Astrocyte (in vitro differentiated cells and primary cell): ENCODE data around the gene GALK1. TPM values are rescaled to one million over a fixed set of nuclear protein-coding genes. Genes with fewer than 3 reads are reported as not detected.

Experiments
- DNase-seq: peaks from one replicate; pipeline ENCODE4 v3.0.0-alpha.2; 2010; ENCODE audit warnings: low read depth
- FAIRE-seq: peaks from 2 replicates; lab custom pipeline; 2011; peaks lifted over from hg19 to GRCh38; lab: Jason Lieb, UNC
- H2AFZ ChIP-seq: 2 replicates; pipeline ENCODE4 v1.6.0; 2012; ENCODE audit warnings: low read depth, low read length, inconsistent platforms
- H3K27ac ChIP-seq: 2 replicates; pipeline ENCODE4 v1.5.1; 2011; ENCODE audit warnings: low read depth, low read length, inconsistent platforms
- H3K27me3 ChIP-seq: 2 replicates; pipeline ENCODE4 v1.6.0; 2011; ENCODE audit warnings: low read length, inconsistent platforms; ENCODE audit not compliant: insufficient read depth
- H3K36me3 ChIP-seq: 2 replicates; pipeline ENCODE4 v1.5.1; 2011; ENCODE audit warnings: low read length, inconsistent platforms; ENCODE audit not compliant: insufficient read depth
- H3K4me1 ChIP-seq: 2 replicates; pipeline ENCODE4 v1.5.1; 2011; ENCODE audit warnings: low read length, inconsistent platforms; ENCODE audit not compliant: insufficient read depth
- H3K4me2 ChIP-seq: 2 replicates; pipeline ENCODE4 v1.6.0; 2012; ENCODE audit warnings: low read length, inconsistent platforms
- H3K4me3 ChIP-seq: 2 replicates; pipeline ENCODE4 v1.5.1; 2011; ENCODE audit warnings: low read depth, mild to moderate bottlenecking, low read length, inconsistent platforms; ENCODE audit not compliant: insufficient read depth
- H3K79me2 ChIP-seq: 2 replicates; pipeline ENCODE4 v1.6.0; 2012; ENCODE audit warnings: mild to moderate bottlenecking, low read length, inconsistent platforms; ENCODE audit not compliant: insufficient read depth
- H3K9ac ChIP-seq: 2 replicates; pipeline ENCODE4 v1.6.0; 2012; ENCODE audit warnings: mild to moderate bottlenecking, low read length, inconsistent platforms
- H3K9me3 ChIP-seq: 2 replicates; pipeline ENCODE4 v1.5.1; 2012; ENCODE audit warnings: low read depth, mild to moderate bottlenecking, low read length, inconsistent platforms; ENCODE audit not compliant: insufficient read depth
- H4K20me1 ChIP-seq: 2 replicates; pipeline ENCODE4 v1.6.0; 2012; ENCODE audit warnings: low read length, inconsistent platforms; ENCODE audit not compliant: insufficient read depth
- H3K27ac Mint-ChIP-seq: one replicate; pipeline ENCODE4 v1.8.0; 2021; ENCODE audit warnings: mild to moderate bottlenecking, mixed read lengths; ENCODE audit not compliant: unreplicated experiment
- H3K27me3 Mint-ChIP-seq: one replicate; pipeline ENCODE4 v1.8.0; 2021; ENCODE audit warnings: low read depth, mixed read lengths; ENCODE audit not compliant: unreplicated experiment
- H3K36me3 Mint-ChIP-seq: one replicate; pipeline ENCODE4 v1.8.0; 2021; ENCODE audit warnings: low read depth, mixed read lengths; ENCODE audit not compliant: unreplicated experiment
- H3K4me1 Mint-ChIP-seq: one replicate; pipeline ENCODE4 v1.8.0; 2021; ENCODE audit warnings: low read depth, mixed read lengths; ENCODE audit not compliant: unreplicated experiment
- H3K4me3 Mint-ChIP-seq: one replicate; pipeline ENCODE4 v1.8.0; 2021; ENCODE audit warnings: mild to moderate bottlenecking, moderate library complexity, mixed read lengths; ENCODE audit not compliant: unreplicated experiment
- H3K9me3 Mint-ChIP-seq: one replicate; pipeline ENCODE4 v1.8.0; 2021; ENCODE audit warnings: mild to moderate bottlenecking, mixed read lengths; ENCODE audit not compliant: unreplicated experiment
- CTCF ChIP-seq: IDR thresholded peaks from 2 replicates; pipeline ENCODE4 v1.5.1; 2011; ENCODE audit warnings: low read depth, mild to moderate bottlenecking, inconsistent platforms, low read length, moderate library complexity; ENCODE audit not compliant: insufficient read depth
- EZH2 ChIP-seq: IDR thresholded peaks from 2 replicates; pipeline ENCODE4 v1.6.1; 2012; ENCODE audit warnings: mild to moderate bottlenecking, low read length, inconsistent platforms; ENCODE audit not compliant: insufficient read depth
- total RNA-seq: library from RNA; stranded (reverse); gene quantifications from 2 replicates; pipeline ENCODE4 v1.2.1, GENCODE V29; 2021

Gene GALK1
- total RNA-seq, 1 donor from 2014 or later = 22.6 TPM

- peaks cover 7% of the 10 kb centered on the region for H3K4me1 ChIP-seq
- no peak for TF ChIP-seq EZH2
- TF ChIP-seq CTCF = no peak
- H3K27ac ChIP-seq = no peak overlapping the region
- no peaks in the 10 kb centered on the region for H3K36me3 ChIP-seq
- H3K79me2 ChIP-seq = no peaks in the 10 kb centered on the region
- Mint-ChIP-seq H3K27me3 (peaks cover 25% of the 10 kb centered on the region), H3K9me3 (no peaks in the 10 kb centered on the region), H3K4me3 (no peak overlapping the region), H3K36me3 (peaks cover 2% of the 10 kb centered on the region), H3K27ac (peak overlapping the region; percentile 18), H3K4me1 (no peaks in the 10 kb centered on the region)
- no peak overlapping the region for H3K9ac ChIP-seq
- H3K27me3 ChIP-seq = peaks cover 19% of the 10 kb centered on the region
- no peaks in the 10 kb centered on the region for H3K9me3 ChIP-seq
- H4K20me1 ChIP-seq = no peaks in the 10 kb centered on the region
- no peak overlapping the region for H2AFZ ChIP-seq
- no peak for DNase-seq
- no peak overlapping the region for H3K4me3 ChIP-seq
- no peak for FAIRE-seq
- H3K4me2 ChIP-seq = no peak overlapping the region
Measured at GRCh38 chr17:75722542-75723095, 42.4 kb downstream of the GALK1 start.

GRCh38 chr17:75722076-75722475, 42.9 kb downstream of the GALK1 start:
- Histone ChIP-seq H3K4me1 (peaks cover 7% of the 10 kb centered on the region), H3K36me3 (no peaks in the 10 kb centered on the region), H4K20me1 (no peaks in the 10 kb centered on the region), H3K27ac (no peak overlapping the region), H3K79me2 (no peaks in the 10 kb centered on the region), H3K4me3 (no peak overlapping the region), H2AFZ (no peak overlapping the region), H3K9ac (no peak overlapping the region), H3K27me3 (peaks cover 19% of the 10 kb centered on the region), H3K9me3 (no peaks in the 10 kb centered on the region), H3K4me2 (peak overlapping the region; percentile 22)
- DNase-seq (no peak), FAIRE-seq (no peak)
- H3K27ac Mint-ChIP-seq = no peak overlapping the region
- no peak for TF ChIP-seq CTCF
- no peaks in the 10 kb centered on the region for H3K4me1 Mint-ChIP-seq
- peak overlapping the region; percentile 27 for H3K4me3 Mint-ChIP-seq
- no peaks in the 10 kb centered on the region for H3K9me3 Mint-ChIP-seq
- H3K27me3 Mint-ChIP-seq = peaks cover 25% of the 10 kb centered on the region
- peaks cover 2% of the 10 kb centered on the region for H3K36me3 Mint-ChIP-seq

- DNase-seq (no peak), FAIRE-seq (no peak)
- H3K27ac Mint-ChIP-seq = no peak overlapping the region
- Histone ChIP-seq H3K27ac (no peak overlapping the region), H3K9me3 (no peaks in the 10 kb centered on the region), H3K4me2 (peak overlapping the region; percentile 22), H3K36me3 (no peaks in the 10 kb centered on the region), H3K9ac (no peak overlapping the region), H3K4me3 (no peak overlapping the region), H2AFZ (no peak overlapping the region), H3K4me1 (peaks cover 7% of the 10 kb centered on the region), H4K20me1 (no peaks in the 10 kb centered on the region), H3K79me2 (no peaks in the 10 kb centered on the region), H3K27me3 (peaks cover 19% of the 10 kb centered on the region)
- no peaks in the 10 kb centered on the region for H3K9me3 Mint-ChIP-seq
- peak; percentile 49 for TF ChIP-seq EZH2
- TF ChIP-seq CTCF = no peak
- peaks cover 2% of the 10 kb centered on the region for H3K36me3 Mint-ChIP-seq
- peaks cover 25% of the 10 kb centered on the region for H3K27me3 Mint-ChIP-seq
- H3K4me3 Mint-ChIP-seq = peak overlapping the region; percentile 27
- no peaks in the 10 kb centered on the region for H3K4me1 Mint-ChIP-seq
Measured at GRCh38 chr17:75721463-75722011, 43.5 kb downstream of the GALK1 start.
